HG03139 (cell line): ENCODE data around the gene COL8A1.

Experiments
- ATAC-seq: cut with Tn5 transposase; IDR thresholded peaks from one replicate; pipeline ENCODE4 v1.9.1; 2021; ENCODE audit not compliant: unreplicated experiment

Gene COL8A1

GRCh38 chr3:99637368-99638111, 854 bp upstream of the COL8A1 start:
- no peak for ATAC-seq

GRCh38 chr3:99639579-99639978, 1.2 kb downstream of the COL8A1 start:
- ATAC-seq = no peak

- ATAC-seq = no peak
Observed at GRCh38 chr3:99640214-99640851, 1.9 kb downstream of the COL8A1 start.

- ATAC-seq = no peak
Observed at GRCh38 chr3:99641480-99641879, 3.1 kb downstream of the COL8A1 start.

GRCh38 chr3:99641982-99642381, 3.6 kb downstream of the COL8A1 start:
- ATAC-seq = no peak

GRCh38 chr3:99644017-99644416, 5.6 kb downstream of the COL8A1 start:
- ATAC-seq = no peak

GRCh38 chr3:99644746-99645145, 6.4 kb downstream of the COL8A1 start:
- ATAC-seq = no peak

GRCh38 chr3:99645277-99646106, 7.1 kb downstream of the COL8A1 start:
- ATAC-seq = no peak

GRCh38 chr3:99646107-99646435, 7.7 kb downstream of the COL8A1 start:
- no peak for ATAC-seq

- ATAC-seq = no peak
Observed at GRCh38 chr3:99647081-99647480, 8.7 kb downstream of the COL8A1 start.

- no peak for ATAC-seq
Observed at GRCh38 chr3:99648101-99648500, 9.7 kb downstream of the COL8A1 start.

- no peak for ATAC-seq
Observed at GRCh38 chr3:99648516-99648915, 10.1 kb downstream of the COL8A1 start.

- no peak for ATAC-seq
Observed at GRCh38 chr3:99651531-99651930, 13.1 kb downstream of the COL8A1 start.

- no peak for ATAC-seq
Observed at GRCh38 chr3:99656624-99657023, 18.2 kb downstream of the COL8A1 start.

- no peak for ATAC-seq
Observed at GRCh38 chr3:99658274-99658673, 19.9 kb downstream of the COL8A1 start.

- ATAC-seq = no peak
Observed at GRCh38 chr3:99659032-99659431, 20.6 kb downstream of the COL8A1 start.

- no peak for ATAC-seq
Observed at GRCh38 chr3:99659951-99660350, 21.6 kb downstream of the COL8A1 start.

GRCh38 chr3:99662838-99663570, 24.6 kb downstream of the COL8A1 start:
- no peak for ATAC-seq

- ATAC-seq = no peak
Observed at GRCh38 chr3:99663977-99664376, 25.6 kb downstream of the COL8A1 start.

GRCh38 chr3:99665017-99665416, 26.6 kb downstream of the COL8A1 start:
- ATAC-seq = no peak

- ATAC-seq = no peak
Observed at GRCh38 chr3:99666201-99666600, 27.8 kb downstream of the COL8A1 start.
